B cell (primary cell): ENCODE data around the gene IRX4. TPM values are rescaled to one million over a fixed set of nuclear protein-coding genes. Genes with fewer than 3 reads are reported as not detected.

Source experiments
- ATAC-seq: fragments of 200-7000 bp; cut with Tn5 transposase; one replicate; pipeline ENCODE4 v1.10.0; 2021; ENCODE audit warnings: low read depth, mild to moderate bottlenecking, moderate number of reproducible peaks, moderate library complexity
- CTCF ChIA-PET: fragments of 350-600 bp; sonication (Branson Sonifier 250); formaldehyde crosslinking; loops from one replicate; lab custom pipeline; 2021; ENCODE audit warnings: antibody characterized with exemption, inconsistent platforms; lab: Charles Lee
- POLR2A ChIA-PET: fragments of 350-600 bp; sonication (Branson Sonifier 250); formaldehyde crosslinking; loops from one replicate; lab custom pipeline; 2021; ENCODE audit warnings: antibody characterized with exemption; lab: Charles Lee
- DNase-seq: peaks from one replicate; pipeline ENCODE4 v3.0.0; 2013
- H2AFZ ChIP-seq: 2 replicates; pipeline ENCODE4 v1.6.1; 2012; ENCODE audit warnings: mild to moderate bottlenecking, low read depth, low read length; ENCODE audit not compliant: insufficient read depth, poor library complexity, severe bottlenecking
- H3K27ac ChIP-seq, 2 donors: 1 replicate in 1 of 2; 2 replicates in 1 of 2; pipeline ENCODE4 v1.5.1; 2012 to 2013; ENCODE audit warnings: low read length in 2 of 2, mild to moderate bottlenecking in 2 of 2, moderate library complexity in 1 of 2
- H3K27me3 ChIP-seq, 4 experiments: fragments of 200-600 bp in 1 of 4; sonication (generic) in 1 of 4; replicated peaks in 1 of 4; 1 replicate in 2 of 4; 2 replicates in 2 of 4; pipeline versions ENCODE4 v1.6.1 to v1.7.0; 2013 to 2016; ENCODE audit warnings: low read length in 3 of 4, mild to moderate bottlenecking in 2 of 4, mixed read lengths in 1 of 4, moderate library complexity in 1 of 4; ENCODE audit not compliant: insufficient read depth in 4 of 4, control insufficient read depth in 3 of 4; ENCODE audit errors: control extremely low read depth in 1 of 4
- H3K36me3 ChIP-seq, 2 experiments: replicated peaks in 1 of 2; 1 replicate in 1 of 2; 2 replicates in 1 of 2; pipeline versions ENCODE4 v1.6.1 to v1.7.1; 2013; ENCODE audit warnings: low read length in 1 of 2; ENCODE audit not compliant: insufficient read depth in 2 of 2, control insufficient read depth in 1 of 2; ENCODE audit errors: control extremely low read depth in 1 of 2, extremely low read depth in 1 of 2
- H3K4me1 ChIP-seq, 2 donors: fragments of 200-600 bp in 1 of 2; sonication (generic) in 1 of 2; 1 replicate in 1 of 2; 2 replicates in 1 of 2; pipeline versions ENCODE4 v1.5.1 to v1.6.1; 2013 to 2017; ENCODE audit warnings: low read length in 2 of 2; ENCODE audit not compliant: control insufficient read depth in 2 of 2, insufficient read depth in 2 of 2
- H3K4me2 ChIP-seq: replicated peaks from 2 replicates; pipeline ENCODE3; 2012; ENCODE audit warnings: mild to moderate bottlenecking, low read depth, low read length; ENCODE audit not compliant: poor library complexity, severe bottlenecking
- H3K4me3 ChIP-seq, 5 experiments: fragments of 200-600 bp in 1 of 5; sonication (generic) in 1 of 5; 1 replicate in 3 of 5; 2 replicates in 2 of 5; pipeline versions ENCODE4 v1.5.1 to v1.7.0; 2011 to 2016; ENCODE audit warnings: low read length in 4 of 5, mild to moderate bottlenecking in 4 of 5, low read depth in 2 of 5, control low read depth in 1 of 5, moderate library complexity in 1 of 5; ENCODE audit not compliant: insufficient read depth in 1 of 5; ENCODE audit errors: control extremely low read depth in 1 of 5, extremely low read depth in 1 of 5
- H3K79me2 ChIP-seq: fragments of 200-600 bp; sonication (generic); one replicate; pipeline ENCODE4 v1.6.0; 2016; ENCODE audit warnings: low read length; ENCODE audit not compliant: control insufficient read depth, insufficient read depth
- H3K9ac ChIP-seq: fragments of 200-600 bp; sonication (generic); 2 replicates; pipeline ENCODE4 v1.6.1; 2017; ENCODE audit warnings: mild to moderate bottlenecking, low read length, moderate library complexity
- H3K9me3 ChIP-seq, 3 donors: one replicate each; pipeline versions ENCODE4 v1.6.1 to v1.7.1; 2013; ENCODE audit warnings: low read length in 2 of 3; ENCODE audit not compliant: control insufficient read depth in 2 of 3, insufficient read depth in 1 of 3; ENCODE audit errors: control extremely low read depth in 1 of 3
- H4K20me1 ChIP-seq: 2 replicates; pipeline ENCODE4 v1.6.0; 2012; ENCODE audit warnings: mild to moderate bottlenecking, low read length; ENCODE audit not compliant: insufficient read depth, control insufficient read depth, poor library complexity, severe bottlenecking
- H3K27ac Mint-ChIP-seq: one replicate; pipeline ENCODE4 v1.8.0; 2021; ENCODE audit warnings: mixed read lengths
- H3K27me3 Mint-ChIP-seq: one replicate; pipeline ENCODE4 v1.8.0; 2021; ENCODE audit warnings: mixed read lengths
- H3K4me1 Mint-ChIP-seq: one replicate; pipeline ENCODE4 v1.8.0; 2021; ENCODE audit warnings: mixed read lengths
- H3K4me3 Mint-ChIP-seq: one replicate; pipeline ENCODE4 v1.8.0; 2021; ENCODE audit warnings: mixed read lengths
- H3K9me3 Mint-ChIP-seq: one replicate; pipeline ENCODE4 v1.8.0; 2022; ENCODE audit warnings: mixed read lengths; ENCODE audit not compliant: insufficient read depth
- CTCF ChIP-seq: fragments of 200-600 bp; IDR thresholded peaks from one replicate; pipeline ENCODE4 v1.8.0; 2022; ENCODE audit warnings: antibody characterized with exemption, mild to moderate bottlenecking
- EZH2 ChIP-seq: IDR thresholded peaks from 2 replicates; pipeline ENCODE4 v1.6.1; 2012; ENCODE audit warnings: borderline replicate concordance, low read depth, mild to moderate bottlenecking, moderate library complexity, low read length; ENCODE audit not compliant: insufficient read depth, poor library complexity, severe bottlenecking
- WGBS: methylation state at CpG from one replicate; pipeline ENCODE4 v1.1.5; 2013; ENCODE audit warnings: missing lambda C conversion rate; ENCODE audit not compliant: insufficient coverage; 5-methylcytosine and 5-hydroxymethylcytosine counted together
- intact Hi-C: fragments of 100-400 bp; cut with micrococcal nuclease; formaldehyde crosslinking; loops from one replicate; pipeline ENCODE4 v1.10.0; 2022
- polyA plus RNA-seq: library from polyadenylated mRNA; depleted of rRNA; stranded (reverse); fragments of >200 nt; gene quantifications from 2 replicates; pipeline ENCODE4 v1.2.3, GENCODE V29; 2012
- total RNA-seq, 2 donors: library from RNA; stranded (reverse); fragments of 120-200 nt in 1 of 2; gene quantifications; 1 replicate in 1 of 2; 2 replicates in 1 of 2; pipeline versions ENCODE4 v1.2.3 to v1.2.4, GENCODE V29; 2013 to 2022

The IRX4 gene
- total and polyA plus RNA-seq, 2 donors (not counting 1 experiment from before 2014, with no cell fraction given), result not detected

- Histone ChIP-seq H3K4me1 (peaks cover 26 to 30% of the 10 kb centered on the region in 2 donors), H3K79me2 (no peaks in the 10 kb centered on the region), H3K4me3 (no peak overlapping the region), H3K9me3 (peaks cover 0 to 50% (median 0%) of the 10 kb centered on the region in 3 donors), H3K9ac (no peak overlapping the region), H2AFZ (no peak overlapping the region), H3K4me2 (no peak overlapping the region), H3K36me3 (no peaks in the 10 kb centered on the region), H4K20me1 (no peaks in the 10 kb centered on the region), H3K27ac (no peak overlapping the region), H3K27me3 (peaks cover 0 to 71% (median 40%) of the 10 kb centered on the region in 4 experiments)
- intact Hi-C loops, result no loop called here
- POLR2A ChIA-PET, result no interaction called here
- no peaks in the 10 kb centered on the region for H3K9me3 Mint-ChIP-seq
- DNase-seq (no peak), ATAC-seq (no peak)
- WGBS, result 33% methylated on average over 10 of the region's 13 CpGs
- H3K4me3 Mint-ChIP-seq, result no peak overlapping the region
- H3K27me3 Mint-ChIP-seq, result peaks cover 43% of the 10 kb centered on the region
- peaks cover 18% of the 10 kb centered on the region for H3K4me1 Mint-ChIP-seq
- H3K27ac Mint-ChIP-seq, result no peak overlapping the region
- CTCF ChIA-PET, result no interaction called here
- TF ChIP-seq CTCF, result no peak
- TF ChIP-seq EZH2, result no peak
Measured at GRCh38 chr5:1873243-1873959, 9.3 kb downstream of the IRX4 start.

- DNase-seq (no peak), ATAC-seq (no peak)
- H4K20me1 ChIP-seq, result no peaks in the 10 kb centered on the region
- CTCF ChIA-PET, result no interaction called here
- H3K27ac ChIP-seq, result no peak overlapping the region
- no peaks in the 10 kb centered on the region for H3K79me2 ChIP-seq
- H3K4me3 ChIP-seq, result no peak overlapping the region
- peaks cover 0 to 31% (median 0%) of the 10 kb centered on the region in 3 donors for H3K9me3 ChIP-seq
- intact Hi-C loops, result no loop called here
- POLR2A ChIA-PET, result no interaction called here
- H3K27me3 ChIP-seq, result peaks cover 0 to 62% (median 29%) of the 10 kb centered on the region in 4 experiments
- Mint-ChIP-seq H3K27me3 (peaks cover 46% of the 10 kb centered on the region), H3K9me3 (no peaks in the 10 kb centered on the region), H3K4me3 (no peak overlapping the region), H3K27ac (no peak overlapping the region), H3K4me1 (peaks cover 16% of the 10 kb centered on the region)
- H3K4me1 ChIP-seq, result peaks cover 24 to 25% of the 10 kb centered on the region in 2 donors
- WGBS, result 90% methylated on average over 13 of the region's 14 CpGs
- H2AFZ ChIP-seq, result no peak overlapping the region
- no peak overlapping the region for H3K9ac ChIP-seq
- no peaks in the 10 kb centered on the region for H3K36me3 ChIP-seq
- TF ChIP-seq CTCF, result no peak
- no peak for TF ChIP-seq EZH2
- H3K4me2 ChIP-seq, result no peak overlapping the region
Measured at GRCh38 chr5:1871441-1871840, 11.3 kb downstream of the IRX4 start.
